Mesothelial cell of epicardium (in vitro differentiated cells): Measurements from ENCODE around the gene EEIG1. TPM values are rescaled to one million over a fixed set of nuclear protein-coding genes. Genes with fewer than 3 reads are reported as not detected.

Source experiments
- DNase-seq, 2 experiments: peaks; one replicate each; pipeline ENCODE4 v3.0.0; 2021; ENCODE audit warnings: low spot score in 2 of 2; ENCODE audit not compliant: unreplicated experiment in 2 of 2
- H3K27ac Mint-ChIP-seq: 2 replicates; pipeline ENCODE4 v1.8.0; 2021; ENCODE audit warnings: mixed read lengths
- H3K27me3 Mint-ChIP-seq: 2 replicates; pipeline ENCODE4 v1.8.0; 2021; ENCODE audit warnings: low read depth, mixed read lengths
- H3K36me3 Mint-ChIP-seq: 2 replicates; pipeline ENCODE4 v1.8.0; 2021; ENCODE audit warnings: mixed read lengths
- H3K4me1 Mint-ChIP-seq: 2 replicates; pipeline ENCODE4 v1.8.0; 2021; ENCODE audit warnings: mixed read lengths
- H3K4me3 Mint-ChIP-seq: 2 replicates; pipeline ENCODE4 v1.8.0; 2021; ENCODE audit warnings: mild to moderate bottlenecking, moderate library complexity, mixed read lengths
- H3K9me3 Mint-ChIP-seq: 2 replicates; pipeline ENCODE4 v1.8.0; 2021; ENCODE audit warnings: mixed read lengths
- CTCF ChIP-seq: fragments of 200-600 bp; sonication (generic); IDR thresholded peaks from one replicate; pipeline ENCODE4 v1.5.0; 2021; ENCODE audit warnings: antibody characterized with exemption; ENCODE audit not compliant: unreplicated experiment
- total RNA-seq: library from RNA; stranded (reverse); gene quantifications from 3 replicates; pipeline ENCODE4 v1.2.1, GENCODE V29; 2021

Gene EEIG1
- total RNA-seq, 1 donor from 2014 or later = 67.4 TPM

DNA sequence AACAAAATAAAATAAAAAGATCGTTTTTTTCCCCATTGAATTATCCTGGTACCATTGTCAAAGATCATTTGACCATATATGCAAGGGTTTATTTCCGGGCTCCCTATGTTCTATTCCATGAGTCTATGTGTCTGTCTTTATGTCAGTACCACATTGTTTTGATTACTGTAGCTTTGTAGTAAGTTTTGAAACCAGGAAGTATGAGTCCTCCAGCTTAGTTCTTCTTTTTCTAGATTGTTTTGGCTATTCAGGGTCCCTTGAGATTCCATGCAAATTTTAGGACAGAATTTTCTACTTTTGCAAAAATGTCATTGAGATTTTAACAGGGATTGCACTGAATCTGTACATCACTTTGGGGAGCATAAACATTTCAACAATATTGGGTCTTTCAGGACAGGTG is 18.7 kb upstream of the EEIG1 start:
- DNase-seq = no peak
- Mint-ChIP-seq H3K9me3 (peaks cover 4% of the 10 kb centered on the region), H3K27ac (no peak overlapping the region), H3K36me3 (peaks cover 2% of the 10 kb centered on the region), H3K4me3 (no peak overlapping the region), H3K27me3 (no peaks in the 10 kb centered on the region), H3K4me1 (peaks cover 12% of the 10 kb centered on the region)
- no peak for TF ChIP-seq CTCF

DNA sequence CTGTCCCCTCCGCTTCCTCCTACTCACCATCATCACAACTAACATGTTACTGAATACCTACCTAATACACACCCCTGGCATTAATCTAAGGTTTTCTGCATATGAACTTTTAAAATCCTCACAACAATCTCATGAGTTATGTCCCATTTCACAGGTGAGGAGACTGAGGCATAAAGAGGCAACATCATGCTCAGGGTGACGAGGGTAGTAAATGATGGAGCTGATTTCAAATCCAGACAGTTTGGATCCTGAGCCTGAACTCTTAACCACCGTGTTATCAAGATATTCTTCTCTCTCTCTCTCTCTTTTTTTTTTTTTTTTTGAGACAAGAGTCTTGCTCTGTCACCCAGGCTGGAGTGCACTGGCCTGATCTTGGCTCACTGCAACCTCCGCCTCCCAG is 12.9 kb upstream of the EEIG1 start:
- DNase-seq = no peak
- no peak overlapping the region for H3K27ac Mint-ChIP-seq
- no peaks in the 10 kb centered on the region for H3K27me3 Mint-ChIP-seq
- no peak overlapping the region for H3K4me3 Mint-ChIP-seq
- H3K4me1 Mint-ChIP-seq = no peaks in the 10 kb centered on the region
- H3K36me3 Mint-ChIP-seq = no peaks in the 10 kb centered on the region
- TF ChIP-seq CTCF = no peak
- no peaks in the 10 kb centered on the region for H3K9me3 Mint-ChIP-seq

- H3K9me3 Mint-ChIP-seq = no peaks in the 10 kb centered on the region
- H3K4me1 Mint-ChIP-seq = no peaks in the 10 kb centered on the region
- no peak for DNase-seq
- no peak overlapping the region for H3K4me3 Mint-ChIP-seq
- no peaks in the 10 kb centered on the region for H3K36me3 Mint-ChIP-seq
- no peak overlapping the region for H3K27ac Mint-ChIP-seq
- no peak for TF ChIP-seq CTCF
- H3K27me3 Mint-ChIP-seq = no peaks in the 10 kb centered on the region
These were observed 11.0 kb upstream of the EEIG1 start for GRCh38 chr9:127991757-127992274.

- H3K36me3 Mint-ChIP-seq = no peaks in the 10 kb centered on the region
- no peak for TF ChIP-seq CTCF
- no peaks in the 10 kb centered on the region for H3K4me1 Mint-ChIP-seq
- DNase-seq = no peak
- H3K9me3 Mint-ChIP-seq = no peaks in the 10 kb centered on the region
- H3K27ac Mint-ChIP-seq = no peak overlapping the region
- no peaks in the 10 kb centered on the region for H3K27me3 Mint-ChIP-seq
- no peak overlapping the region for H3K4me3 Mint-ChIP-seq
These were observed 10.4 kb upstream of the EEIG1 start for GRCh38 chr9:127991017-127991756.

GRCh38 chr9:127990554-127990953 is 9.8 kb upstream of the EEIG1 start:
- H3K27ac Mint-ChIP-seq = no peak overlapping the region
- no peak overlapping the region for H3K4me3 Mint-ChIP-seq
- no peaks in the 10 kb centered on the region for H3K4me1 Mint-ChIP-seq
- H3K27me3 Mint-ChIP-seq = no peaks in the 10 kb centered on the region
- no peaks in the 10 kb centered on the region for H3K36me3 Mint-ChIP-seq
- no peaks in the 10 kb centered on the region for H3K9me3 Mint-ChIP-seq
- DNase-seq = no peak
- no peak for TF ChIP-seq CTCF
